K562 (cell line): ENCODE measurements around the gene ABRAXAS1.
"Not testable (repeated sequence)": the region's sequence is repeated elsewhere in the genome, so short reads cannot be mapped to it uniquely, and the experiment has no call there.

ENCODE experiments used
- EP300 ChIP-seq: IDR thresholded peaks from 2 replicates; pipeline ENCODE4 v1.6.1; 2012; ENCODE audit warnings: low read length, improper control_type of control experiment
- MEIS2 ChIP-seq: fragments of 450-650 bp; IDR thresholded peaks from 2 replicates; pipeline ENCODE4 v1.6.1; 2014; ENCODE audit warnings: mild to moderate bottlenecking; ENCODE audit not compliant: partially characterized antibody
- NFIC ChIP-seq: fragments of 450-650 bp; IDR thresholded peaks from 2 replicates; pipeline ENCODE4 v1.6.1; 2017; ENCODE audit warnings: mild to moderate bottlenecking, inconsistent platforms
- YY1 ChIP-seq, 3 experiments: IDR thresholded peaks; 2 replicates each; pipeline ENCODE4 v1.6.1; 2011; ENCODE audit warnings: low read length in 2 of 3, mild to moderate bottlenecking in 2 of 3, moderate library complexity in 2 of 3, borderline replicate concordance in 1 of 3, control low read depth in 1 of 3, low read depth in 1 of 3; ENCODE audit not compliant: insufficient read depth in 3 of 3, insufficient replicate concordance in 2 of 3, control insufficient read depth in 1 of 3, insufficient read length in 1 of 3; ENCODE audit errors: extremely low read depth in 1 of 3
- ZC3H11A ChIP-seq: IDR thresholded peaks from 2 replicates; pipeline ENCODE4 v1.6.1; 2012; ENCODE audit warnings: low read depth, low read length, improper control_type of control experiment
- ZNF584 ChIP-seq: fragments of 200-800 bp; sonication (Bioruptor generic); IDR thresholded peaks from 2 replicates; pipeline ENCODE4 v1.6.1; 2016; ENCODE audit warnings: low read depth, mild to moderate bottlenecking, missing genetic modification characterization, missing compliant biosample characterization
- TF ChIP-seq, protein P1 (sequence below), 3 experiments: IDR thresholded peaks in 2 of 3; conservative IDR thresholded peaks in 1 of 3; 2 replicates each; pipeline ENCODE4 v1.5.1; 2011 to 2012; ENCODE audit warnings: low read length in 3 of 3, mild to moderate bottlenecking in 3 of 3, control low read depth in 2 of 3, improper control_type of control experiment in 1 of 3, inconsistent platforms in 1 of 3, low read depth in 1 of 3, mixed read lengths in 1 of 3, moderate library complexity in 1 of 3; ENCODE audit not compliant: insufficient read depth in 2 of 3

DNA sequence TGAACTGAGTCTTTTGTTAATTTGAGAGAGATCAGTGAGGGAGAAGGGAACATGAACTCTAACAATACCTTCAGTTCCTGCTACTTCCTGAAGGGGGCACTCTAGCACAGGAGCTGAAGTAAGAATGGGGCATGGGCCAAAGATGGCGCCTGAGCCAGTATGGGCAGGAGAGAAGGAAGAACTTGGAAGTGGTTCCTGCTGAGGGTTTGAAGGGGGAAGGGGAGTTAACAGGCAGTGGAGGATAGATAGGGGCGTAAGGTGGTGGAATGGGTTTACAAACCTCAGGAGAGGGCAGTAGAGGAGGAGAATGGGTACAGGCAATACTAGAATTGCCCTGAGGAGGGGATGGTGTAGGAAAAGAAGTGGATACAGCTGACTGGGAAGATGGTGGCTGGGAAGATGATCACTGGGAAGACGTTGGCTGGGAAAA is 24.3 kb upstream of the ABRAXAS1 start:
- TF ChIP-seq ZC3H11A, ZNF584, EP300, MEIS2: not testable (repeated sequence)
- TF ChIP-seq YY1 (IDR thresholded peaks at IDR 0.05; ENCODE audit: borderline replicate concordance in 1 of 3, control insufficient read depth in 1 of 3, extremely low read depth in 1 of 3, insufficient read depth in 3 of 3, insufficient read length in 1 of 3, insufficient replicate concordance in 2 of 3, low read depth in 1 of 3, low read length in 2 of 3): peak; percentile 55 to 92 (median 86)
- TF ChIP-seq, protein P1, sequence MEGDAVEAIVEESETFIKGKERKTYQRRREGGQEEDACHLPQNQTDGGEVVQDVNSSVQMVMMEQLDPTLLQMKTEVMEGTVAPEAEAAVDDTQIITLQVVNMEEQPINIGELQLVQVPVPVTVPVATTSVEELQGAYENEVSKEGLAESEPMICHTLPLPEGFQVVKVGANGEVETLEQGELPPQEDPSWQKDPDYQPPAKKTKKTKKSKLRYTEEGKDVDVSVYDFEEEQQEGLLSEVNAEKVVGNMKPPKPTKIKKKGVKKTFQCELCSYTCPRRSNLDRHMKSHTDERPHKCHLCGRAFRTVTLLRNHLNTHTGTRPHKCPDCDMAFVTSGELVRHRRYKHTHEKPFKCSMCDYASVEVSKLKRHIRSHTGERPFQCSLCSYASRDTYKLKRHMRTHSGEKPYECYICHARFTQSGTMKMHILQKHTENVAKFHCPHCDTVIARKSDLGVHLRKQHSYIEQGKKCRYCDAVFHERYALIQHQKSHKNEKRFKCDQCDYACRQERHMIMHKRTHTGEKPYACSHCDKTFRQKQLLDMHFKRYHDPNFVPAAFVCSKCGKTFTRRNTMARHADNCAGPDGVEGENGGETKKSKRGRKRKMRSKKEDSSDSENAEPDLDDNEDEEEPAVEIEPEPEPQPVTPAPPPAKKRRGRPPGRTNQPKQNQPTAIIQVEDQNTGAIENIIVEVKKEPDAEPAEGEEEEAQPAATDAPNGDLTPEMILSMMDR (IDR thresholded peaks at IDR 0.05 in 2 of 3, conservative IDR thresholded peaks at IDR 0.05 in 1 of 3; ENCODE audit: insufficient read depth in 2 of 3, low read depth in 1 of 3, low read length in 3 of 3): peak; percentile 68 to 78 (median 72)
- peak; percentile 86 for TF ChIP-seq NFIC
